HG02852 (cell line): Measurements from ENCODE around the gene APOC4.
"Not testable (repeated sequence)": the region's sequence is repeated elsewhere in the genome, so short reads cannot be mapped to it uniquely, and the experiment has no call there.

ENCODE experiments used
- ATAC-seq: cut with Tn5 transposase; IDR thresholded peaks from one replicate; pipeline ENCODE4 v1.9.1; 2021; ENCODE audit warnings: mild to moderate bottlenecking, moderate library complexity; ENCODE audit not compliant: unreplicated experiment

The APOC4 gene

DNA sequence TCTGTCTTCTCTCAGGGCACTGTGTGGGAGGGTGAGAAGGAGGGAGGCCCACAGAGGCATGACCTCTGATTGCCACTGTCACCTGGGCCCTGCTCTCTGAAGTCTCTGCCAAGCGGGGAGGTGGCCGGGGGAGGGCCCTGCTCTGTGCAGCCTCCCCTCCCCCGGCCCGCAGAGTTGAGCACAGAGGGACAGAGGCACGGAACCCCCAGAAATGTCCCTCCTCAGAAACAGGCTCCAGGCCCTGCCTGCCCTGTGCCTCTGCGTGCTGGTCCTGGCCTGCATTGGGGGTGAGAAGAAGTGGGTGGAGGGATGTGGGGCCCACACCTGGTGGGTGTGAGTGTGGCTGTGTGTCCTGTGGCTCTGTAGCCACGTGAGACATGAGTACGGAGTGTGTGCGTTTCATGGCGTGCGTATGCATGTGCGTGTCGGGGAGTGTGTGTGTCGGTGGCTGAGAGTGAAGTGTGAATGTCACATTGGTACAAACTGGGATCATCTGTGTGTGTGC is at the start of gene APOC4:
Gene APOC4 (plus strand): TSS at position 171 of the 505 bp plus-strand sequence. CDS start 41 bp downstream, at position 212.
- no peak for ATAC-seq

GRCh38 chr19:44892932-44893331 is 49.1 kb upstream of the APOC4 start:
- no peak for ATAC-seq

DNA sequence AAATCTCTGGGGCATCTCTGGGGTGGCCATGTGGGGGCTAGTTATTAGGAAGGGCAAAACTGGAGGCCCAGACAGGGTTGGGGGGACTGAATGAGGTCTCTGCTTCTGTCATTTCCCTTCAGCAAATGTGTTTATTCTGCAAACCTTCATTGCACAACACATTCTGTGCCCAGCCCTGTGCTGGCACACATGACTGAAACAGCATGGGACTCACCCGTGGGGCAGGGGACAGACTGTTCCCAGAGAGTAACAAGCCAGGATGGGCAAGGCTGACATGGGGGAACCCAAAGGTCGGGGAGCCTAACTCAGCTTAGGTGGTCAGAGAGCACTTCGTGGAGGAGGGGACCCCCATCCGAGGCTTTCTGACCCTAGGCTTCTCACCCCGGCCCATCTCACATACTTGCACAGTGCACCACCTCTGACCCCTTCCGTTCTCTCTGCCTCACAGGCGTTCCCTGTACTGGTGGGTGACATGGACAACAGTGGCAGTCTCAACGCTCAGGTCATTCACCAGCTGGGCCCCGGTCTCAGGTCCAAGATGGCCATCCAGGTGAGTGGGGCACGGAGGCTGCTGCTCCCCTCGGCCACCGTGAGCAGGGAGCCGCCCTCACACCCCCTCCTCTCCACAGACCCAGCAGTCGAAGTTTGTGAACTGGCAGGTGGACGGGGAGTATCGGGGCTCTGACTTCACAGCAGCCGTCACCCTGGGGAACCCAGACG is 48.5 kb upstream of the APOC4 start:
- no peak for ATAC-seq

GRCh38 chr19:44894052-44894400 is 48.0 kb upstream of the APOC4 start:
- no peak for ATAC-seq

GRCh38 chr19:44894946-44895345 is 47.1 kb upstream of the APOC4 start:
- no peak for ATAC-seq

DNA sequence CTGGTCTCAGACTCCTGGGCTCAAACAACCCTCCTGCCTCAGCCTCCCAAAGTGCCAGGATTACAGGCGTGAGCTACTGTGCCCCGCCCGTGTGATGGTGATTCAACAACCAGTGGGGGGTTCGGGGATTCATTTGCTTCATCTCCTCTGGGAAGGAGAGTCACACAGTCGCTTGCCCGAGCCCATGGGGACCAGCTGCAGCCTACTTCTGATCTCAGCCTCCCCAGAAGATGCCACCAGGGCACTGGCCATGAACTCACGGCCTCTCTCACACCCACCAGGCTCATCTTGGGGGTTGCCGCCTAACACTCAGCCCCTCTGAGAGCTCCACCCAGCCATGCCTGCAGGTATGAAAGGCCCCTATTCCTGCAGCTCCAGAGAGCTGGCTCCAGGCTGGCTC is 44.2 kb upstream of the APOC4 start:
- no peak for ATAC-seq

- no peak for ATAC-seq
These were observed 41.5 kb upstream of the APOC4 start for GRCh38 chr19:44900328-44901244.

DNA sequence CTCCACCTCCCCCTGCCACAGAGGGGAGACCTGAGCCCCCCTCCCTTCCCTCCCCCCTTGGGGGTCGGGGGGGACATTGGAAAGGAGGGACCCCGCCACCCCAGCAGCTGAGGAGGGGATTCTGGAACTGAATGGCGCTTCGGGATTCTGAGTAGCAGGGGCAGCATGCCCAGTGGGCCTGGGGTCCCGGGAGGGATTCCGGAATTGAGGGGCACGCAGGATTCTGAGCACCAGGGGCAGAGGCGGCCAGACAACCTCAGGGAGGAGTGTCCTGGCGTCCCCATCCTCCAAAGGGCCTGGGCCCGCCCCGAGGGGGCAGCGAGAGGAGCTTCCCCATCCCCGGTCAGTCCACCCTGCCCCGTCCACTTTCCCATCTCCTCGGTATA is 38.8 kb upstream of the APOC4 start:
- no peak for ATAC-seq

- ATAC-seq, result no peak
These were observed 38.2 kb upstream of the APOC4 start for GRCh38 chr19:44903602-44904425.

- no peak for ATAC-seq
These were observed 37.5 kb upstream of the APOC4 start for GRCh38 chr19:44904426-44904994.

DNA sequence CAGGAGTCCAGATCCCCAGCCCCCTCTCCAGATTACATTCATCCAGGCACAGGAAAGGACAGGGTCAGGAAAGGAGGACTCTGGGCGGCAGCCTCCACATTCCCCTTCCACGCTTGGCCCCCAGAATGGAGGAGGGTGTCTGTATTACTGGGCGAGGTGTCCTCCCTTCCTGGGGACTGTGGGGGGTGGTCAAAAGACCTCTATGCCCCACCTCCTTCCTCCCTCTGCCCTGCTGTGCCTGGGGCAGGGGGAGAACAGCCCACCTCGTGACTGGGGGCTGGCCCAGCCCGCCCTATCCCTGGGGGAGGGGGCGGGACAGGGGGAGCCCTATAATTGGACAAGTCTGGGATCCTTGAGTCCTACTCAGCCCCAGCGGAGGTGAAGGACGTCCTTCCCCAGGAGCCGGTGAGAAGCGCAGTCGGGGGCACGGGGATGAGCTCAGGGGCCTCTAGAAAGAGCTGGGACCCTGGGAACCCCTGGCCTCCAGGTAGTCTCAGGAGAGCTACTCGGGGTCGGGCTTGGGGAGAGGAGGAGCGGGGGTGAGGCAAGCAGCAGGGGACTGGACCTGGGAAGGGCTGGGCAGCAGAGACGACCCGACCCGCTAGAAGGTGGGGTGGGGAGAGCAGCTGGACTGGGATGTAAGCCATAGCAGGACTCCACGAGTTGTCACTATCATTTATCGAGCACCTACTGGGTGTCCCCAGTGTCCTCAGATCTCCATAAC is 36.4 kb upstream of the APOC4 start, which contains the start of gene APOE:
Gene APOE (plus strand): TSS at position 360 of the 724 bp plus-strand sequence. CDS start 829 bp downstream, outside the sequence.
- ATAC-seq, result no peak

- no peak for ATAC-seq
These were observed 34.4 kb upstream of the APOC4 start for GRCh38 chr19:44907613-44908012.

DNA sequence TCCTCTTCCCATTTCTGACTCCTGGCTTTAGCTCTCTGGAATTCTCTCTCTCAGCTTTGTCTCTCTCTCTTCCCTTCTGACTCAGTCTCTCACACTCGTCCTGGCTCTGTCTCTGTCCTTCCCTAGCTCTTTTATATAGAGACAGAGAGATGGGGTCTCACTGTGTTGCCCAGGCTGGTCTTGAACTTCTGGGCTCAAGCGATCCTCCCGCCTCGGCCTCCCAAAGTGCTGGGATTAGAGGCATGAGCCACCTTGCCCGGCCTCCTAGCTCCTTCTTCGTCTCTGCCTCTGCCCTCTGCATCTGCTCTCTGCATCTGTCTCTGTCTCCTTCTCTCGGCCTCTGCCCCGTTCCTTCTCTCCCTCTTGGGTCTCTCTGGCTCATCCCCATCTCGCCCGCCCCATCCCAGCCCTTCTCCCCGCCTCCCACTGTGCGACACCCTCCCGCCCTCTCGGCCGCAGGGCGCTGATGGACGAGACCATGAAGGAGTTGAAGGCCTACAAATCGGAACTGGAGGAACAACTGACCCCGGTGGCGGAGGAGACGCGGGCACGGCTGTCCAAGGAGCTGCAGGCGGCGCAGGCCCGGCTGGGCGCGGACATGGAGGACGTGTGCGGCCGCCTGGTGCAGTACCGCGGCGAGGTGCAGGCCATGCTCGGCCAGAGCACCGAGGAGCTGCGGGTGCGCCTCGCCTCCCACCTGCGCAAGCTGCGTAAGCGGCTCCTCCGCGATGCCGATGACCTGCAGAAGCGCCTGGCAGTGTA is 33.8 kb upstream of the APOC4 start:
- ATAC-seq, result no peak

DNA sequence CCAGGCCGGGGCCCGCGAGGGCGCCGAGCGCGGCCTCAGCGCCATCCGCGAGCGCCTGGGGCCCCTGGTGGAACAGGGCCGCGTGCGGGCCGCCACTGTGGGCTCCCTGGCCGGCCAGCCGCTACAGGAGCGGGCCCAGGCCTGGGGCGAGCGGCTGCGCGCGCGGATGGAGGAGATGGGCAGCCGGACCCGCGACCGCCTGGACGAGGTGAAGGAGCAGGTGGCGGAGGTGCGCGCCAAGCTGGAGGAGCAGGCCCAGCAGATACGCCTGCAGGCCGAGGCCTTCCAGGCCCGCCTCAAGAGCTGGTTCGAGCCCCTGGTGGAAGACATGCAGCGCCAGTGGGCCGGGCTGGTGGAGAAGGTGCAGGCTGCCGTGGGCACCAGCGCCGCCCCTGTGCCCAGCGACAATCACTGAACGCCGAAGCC is 33.2 kb upstream of the APOC4 start:
- ATAC-seq, result no peak

DNA sequence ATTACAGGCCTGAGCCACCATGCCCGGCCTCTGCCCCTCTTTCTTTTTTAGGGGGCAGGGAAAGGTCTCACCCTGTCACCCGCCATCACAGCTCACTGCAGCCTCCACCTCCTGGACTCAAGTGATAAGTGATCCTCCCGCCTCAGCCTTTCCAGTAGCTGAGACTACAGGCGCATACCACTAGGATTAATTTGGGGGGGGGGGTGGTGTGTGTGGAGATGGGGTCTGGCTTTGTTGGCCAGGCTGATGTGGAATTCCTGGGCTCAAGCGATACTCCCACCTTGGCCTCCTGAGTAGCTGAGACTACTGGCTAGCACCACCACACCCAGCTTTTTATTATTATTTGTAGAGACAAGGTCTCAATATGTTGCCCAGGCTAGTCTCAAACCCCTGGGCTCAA is 32.3 kb upstream of the APOC4 start:
- no peak for ATAC-seq

DNA sequence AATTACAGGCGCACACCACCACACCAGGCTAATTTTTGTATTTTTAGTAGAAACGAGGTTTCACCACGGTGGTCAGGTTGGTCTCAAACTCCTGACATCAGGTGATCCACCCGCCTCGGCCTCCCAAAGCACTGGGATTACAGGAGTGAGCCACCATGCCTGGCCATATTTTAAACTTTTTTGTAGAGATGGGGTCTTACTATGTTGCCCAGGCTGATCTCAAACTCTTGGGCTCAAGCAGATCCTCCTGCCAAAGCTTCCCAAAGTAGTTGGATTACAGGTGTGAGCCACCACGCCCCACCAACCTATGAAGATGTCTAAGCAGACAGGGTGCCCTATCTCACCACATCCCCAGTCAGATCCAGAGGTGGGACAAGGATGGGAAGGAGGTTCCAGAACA is 30.1 kb upstream of the APOC4 start:
- ATAC-seq, result not testable (repeated sequence)

- no peak for ATAC-seq
These were observed 29.2 kb upstream of the APOC4 start for GRCh38 chr19:44912854-44913253.

GRCh38 chr19:44913512-44914432 is 28.3 kb upstream of the APOC4 start:
- ATAC-seq, result not testable (repeated sequence)
